HG03457 (cell line): ENCODE results near the gene TUBGCP6.

ENCODE experiments used
- ATAC-seq: cut with Tn5 transposase; IDR thresholded peaks from one replicate; pipeline ENCODE4 v1.9.1; 2021; ENCODE audit warnings: moderate number of reproducible peaks; ENCODE audit not compliant: unreplicated experiment

TUBGCP6 gene

GRCh38 chr22:50264104-50264745, 19.4 kb upstream of the TUBGCP6 start:
- ATAC-seq, result no peak

DNA sequence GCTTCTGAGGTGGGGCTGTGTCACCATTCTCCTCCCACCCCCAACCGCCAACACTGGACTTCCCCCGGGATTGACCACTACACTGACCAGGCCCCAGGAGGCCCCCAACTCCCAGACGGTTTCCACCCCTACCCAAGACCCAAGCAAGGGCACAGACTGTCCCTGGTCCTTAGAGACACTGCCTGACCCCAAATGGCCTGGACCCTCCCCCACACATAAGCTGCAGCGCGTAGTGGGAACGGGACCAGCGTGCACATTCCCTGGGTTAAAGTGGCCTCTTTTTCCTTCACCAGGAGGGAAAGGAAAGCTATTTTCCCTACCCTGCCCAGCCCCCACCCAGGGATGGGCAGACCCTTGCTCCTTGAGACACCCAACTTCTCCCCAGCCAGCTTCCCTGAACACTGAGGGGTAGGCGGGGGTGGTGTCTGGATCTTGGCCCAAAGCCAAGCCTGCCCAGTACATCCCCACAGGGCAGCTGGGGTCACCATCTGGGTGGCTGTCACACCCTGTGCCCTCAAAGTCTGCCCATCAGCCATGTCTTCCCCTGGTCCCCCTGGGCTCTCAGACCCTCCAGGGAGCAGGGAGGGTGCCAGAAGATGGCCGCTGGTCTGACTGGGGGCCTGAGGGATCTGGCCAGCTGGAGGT, 18.3 kb upstream of the TUBGCP6 start:
- no peak for ATAC-seq

DNA sequence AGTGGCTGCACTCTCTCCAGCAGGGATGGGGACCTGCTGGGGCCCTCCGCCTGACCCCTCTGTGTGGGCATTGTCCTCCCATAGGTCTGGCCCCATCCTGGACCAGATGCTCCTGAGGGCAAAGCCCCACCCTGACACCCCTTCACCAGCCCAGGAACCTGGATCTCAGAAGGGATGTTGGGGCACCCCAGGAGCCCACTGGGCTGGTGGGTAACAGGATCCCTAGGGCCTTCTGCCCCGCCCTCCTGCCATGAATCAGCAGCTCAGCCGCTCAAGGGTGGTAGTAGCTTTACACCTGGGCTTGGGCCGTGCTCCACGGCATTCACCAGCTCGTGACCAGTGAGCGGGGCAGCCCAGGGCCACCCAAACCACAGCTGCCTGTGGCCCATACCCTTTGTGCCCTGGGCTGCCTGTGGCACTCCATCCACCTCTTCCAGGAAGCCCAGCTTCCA, 17.7 kb upstream of the TUBGCP6 start:
- ATAC-seq, result no peak

DNA sequence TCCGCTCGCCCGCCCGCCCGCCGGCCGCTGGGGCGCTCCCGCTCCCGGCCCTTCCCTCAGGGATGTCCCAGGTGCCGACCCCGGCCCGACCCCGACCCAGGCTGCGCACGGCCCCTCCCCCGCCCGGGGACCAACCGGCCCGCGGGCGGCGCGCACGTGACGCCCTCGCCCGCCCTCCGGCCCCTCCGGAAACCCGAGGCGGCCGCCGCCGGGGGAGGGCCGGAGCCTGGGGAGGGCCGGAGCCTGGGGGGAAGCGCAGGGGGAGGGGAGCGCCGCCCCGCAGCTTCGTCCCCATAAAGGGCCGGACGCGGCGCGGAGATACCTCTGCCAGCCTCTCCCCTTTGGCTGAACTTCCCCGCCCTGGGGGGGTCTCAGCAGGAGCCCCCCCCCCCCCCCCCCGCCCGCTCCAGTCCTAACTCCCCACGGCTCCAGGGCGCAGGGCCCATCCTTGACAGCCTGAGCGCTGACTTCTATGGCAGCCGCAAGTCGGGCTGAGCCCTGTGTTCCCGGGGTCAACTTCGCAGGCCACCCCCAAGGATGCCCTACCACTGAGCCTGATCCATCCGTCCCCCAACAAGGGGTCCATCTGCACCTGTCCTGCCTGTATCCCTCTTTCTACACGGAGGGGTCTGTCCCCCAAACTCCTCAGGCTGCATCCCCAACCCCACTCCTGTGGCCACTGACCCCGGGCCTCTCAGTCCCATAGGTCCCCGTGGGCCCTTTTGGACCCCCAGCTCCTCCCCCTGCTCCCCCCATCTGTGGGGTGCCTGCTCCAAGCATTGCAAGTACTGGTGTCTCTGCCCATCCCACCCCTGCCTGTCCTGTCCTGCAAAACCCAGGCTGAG, 17.0 kb upstream of the TUBGCP6 start, which contains the start of gene MAPK12:
TSS of gene MAPK12 (minus strand) at position 69 of the 845 bp plus-strand sequence. CDS start 174 bp downstream, outside the sequence.
- no peak for ATAC-seq

GRCh38 chr22:50260801-50261614, 16.2 kb upstream of the TUBGCP6 start:
- no peak for ATAC-seq

- ATAC-seq, result no peak
These were observed 15.6 kb upstream of the TUBGCP6 start for GRCh38 chr22:50260434-50260800.

GRCh38 chr22:50259302-50259701, 14.5 kb upstream of the TUBGCP6 start:
- ATAC-seq, result no peak

DNA sequence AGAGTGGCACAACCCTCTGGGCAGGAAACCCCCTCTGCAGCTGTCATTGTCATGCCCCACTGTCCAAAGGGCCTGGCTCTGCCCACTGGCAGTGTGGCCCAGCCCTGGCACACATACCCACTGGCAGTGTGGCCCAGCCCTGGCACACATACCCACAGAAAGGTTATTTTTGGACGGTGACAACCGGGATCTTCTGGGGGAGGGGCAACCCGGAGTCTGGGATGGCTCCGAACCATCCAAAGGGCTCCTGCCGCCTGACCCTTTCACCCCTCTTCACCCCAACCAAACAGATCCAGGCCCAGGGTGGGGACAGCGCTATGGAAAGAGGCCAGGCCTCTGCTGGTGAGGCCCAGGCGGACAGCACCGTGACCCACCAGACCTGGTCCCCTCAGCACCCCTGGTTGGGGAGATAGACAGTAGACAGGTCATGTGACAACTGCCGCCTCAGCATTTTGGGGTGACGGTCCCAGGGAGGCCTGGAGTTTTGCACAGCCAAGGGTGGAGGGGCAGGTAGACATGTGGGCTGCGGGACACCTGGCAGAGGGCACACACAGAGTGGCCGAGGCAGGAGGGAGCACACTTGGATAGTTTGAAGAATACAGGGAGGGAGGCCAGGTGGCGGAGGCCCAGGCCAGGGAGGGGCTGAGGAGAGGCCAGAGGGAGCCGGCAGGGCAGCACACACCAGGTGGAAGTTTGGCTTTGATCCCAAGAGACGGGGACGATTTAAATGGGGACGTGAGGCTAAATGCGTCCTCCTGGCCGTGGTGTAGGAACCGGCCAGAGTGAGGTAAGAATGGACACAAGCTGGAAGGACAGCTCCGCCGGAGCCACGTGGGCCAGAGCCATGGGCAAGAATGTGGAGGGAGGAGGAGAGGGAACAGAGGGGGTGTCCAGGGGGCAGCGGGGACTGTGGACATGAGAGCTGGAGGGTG, 13.8 kb upstream of the TUBGCP6 start:
- ATAC-seq, result no peak

DNA sequence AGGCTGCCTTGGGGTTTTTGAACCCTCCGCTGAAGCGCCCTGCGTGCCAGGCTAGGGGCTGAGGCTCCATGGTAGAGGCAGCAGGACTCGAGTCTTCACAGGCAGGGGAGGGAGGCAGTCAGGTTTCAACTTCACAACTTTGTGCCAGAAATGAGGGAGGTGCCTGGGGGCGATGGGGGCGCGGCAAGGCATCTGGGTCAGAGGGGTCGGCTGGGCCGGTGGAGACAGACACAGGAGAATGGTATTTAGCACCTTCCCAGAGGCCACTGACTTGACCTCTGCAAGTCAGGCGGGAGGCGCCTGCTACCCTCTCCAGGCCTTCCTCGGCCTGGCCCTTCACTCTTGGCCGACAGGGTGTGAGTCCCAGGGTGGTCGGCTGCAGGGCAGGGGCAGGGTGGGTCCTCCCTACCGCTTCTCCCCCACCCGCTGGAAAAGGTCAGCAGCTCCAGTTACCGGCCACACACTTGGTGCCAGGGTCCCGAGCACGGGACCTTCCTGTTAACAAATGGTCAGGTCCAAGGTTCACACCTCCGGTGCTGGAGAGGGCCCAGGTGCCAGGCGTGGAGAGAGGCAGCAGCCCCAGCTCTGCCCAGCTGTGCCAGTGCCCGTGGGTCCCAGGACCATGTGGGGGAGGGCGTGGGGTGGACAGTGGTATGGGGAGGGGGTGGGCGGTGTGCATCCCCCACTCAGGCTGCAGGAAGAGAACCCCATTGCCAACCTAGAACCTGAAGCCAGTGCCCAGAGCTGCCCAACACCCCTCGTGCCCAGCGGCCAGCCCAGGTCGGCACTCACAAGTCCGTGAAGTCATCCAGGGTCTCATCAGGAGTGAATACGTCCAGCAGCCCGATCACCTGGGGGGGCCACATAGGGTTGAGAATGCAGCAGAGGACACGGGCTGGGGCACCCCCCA, 12.9 kb upstream of the TUBGCP6 start:
- no peak for ATAC-seq

- ATAC-seq, result no peak
These were observed 12.2 kb upstream of the TUBGCP6 start for GRCh38 chr22:50257041-50257440.

- ATAC-seq, result no peak
These were observed 11.5 kb upstream of the TUBGCP6 start for GRCh38 chr22:50256258-50256862.

GRCh38 chr22:50255607-50256006, 10.8 kb upstream of the TUBGCP6 start:
- ATAC-seq, result no peak

GRCh38 chr22:50255099-50255498, 10.3 kb upstream of the TUBGCP6 start:
- ATAC-seq, result no peak

- ATAC-seq, result no peak
These were observed 9.1 kb upstream of the TUBGCP6 start for GRCh38 chr22:50253941-50254340.

DNA sequence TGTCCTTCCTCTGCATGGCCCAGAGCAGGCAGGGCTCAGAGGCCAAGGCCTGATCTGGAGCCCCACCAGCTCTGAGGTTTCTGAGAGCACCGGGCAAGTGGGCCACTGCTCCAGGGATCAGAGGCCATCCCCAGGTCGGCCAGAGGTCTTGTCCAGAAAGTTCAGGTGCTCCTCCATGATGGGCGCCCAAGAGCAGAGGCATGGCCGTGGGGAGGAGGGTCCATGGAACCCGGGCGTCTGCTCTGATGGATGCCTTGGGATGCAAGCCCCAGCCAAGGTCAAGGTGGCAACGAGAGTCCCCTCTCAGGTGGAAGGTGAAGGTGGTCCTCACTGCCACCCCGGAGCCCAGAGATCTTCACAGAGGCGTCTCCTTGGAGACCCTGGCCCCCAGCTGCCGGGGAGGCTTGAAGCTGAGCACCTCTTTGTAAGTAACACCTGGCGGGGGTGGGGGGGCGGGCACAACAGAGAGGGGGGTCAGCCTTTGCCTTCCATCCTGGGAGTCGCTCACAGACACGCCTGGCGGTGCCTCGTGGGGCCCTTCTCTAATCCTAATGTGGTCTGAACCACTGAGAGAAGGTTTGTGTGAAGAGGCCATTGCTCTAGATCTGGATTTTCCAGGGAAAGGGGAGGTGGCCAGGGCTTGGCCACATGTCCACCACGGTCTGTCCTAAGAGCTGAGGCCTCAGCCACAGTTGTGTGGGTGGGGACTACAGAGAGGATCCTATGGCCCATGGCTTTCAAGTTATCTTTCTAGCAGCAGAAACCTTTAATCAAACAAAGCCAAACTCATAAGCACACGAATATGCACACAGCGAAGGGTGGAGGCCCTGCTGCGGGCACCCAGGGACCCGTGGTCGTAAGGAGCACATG, 8.5 kb upstream of the TUBGCP6 start:
- ATAC-seq, result no peak

DNA sequence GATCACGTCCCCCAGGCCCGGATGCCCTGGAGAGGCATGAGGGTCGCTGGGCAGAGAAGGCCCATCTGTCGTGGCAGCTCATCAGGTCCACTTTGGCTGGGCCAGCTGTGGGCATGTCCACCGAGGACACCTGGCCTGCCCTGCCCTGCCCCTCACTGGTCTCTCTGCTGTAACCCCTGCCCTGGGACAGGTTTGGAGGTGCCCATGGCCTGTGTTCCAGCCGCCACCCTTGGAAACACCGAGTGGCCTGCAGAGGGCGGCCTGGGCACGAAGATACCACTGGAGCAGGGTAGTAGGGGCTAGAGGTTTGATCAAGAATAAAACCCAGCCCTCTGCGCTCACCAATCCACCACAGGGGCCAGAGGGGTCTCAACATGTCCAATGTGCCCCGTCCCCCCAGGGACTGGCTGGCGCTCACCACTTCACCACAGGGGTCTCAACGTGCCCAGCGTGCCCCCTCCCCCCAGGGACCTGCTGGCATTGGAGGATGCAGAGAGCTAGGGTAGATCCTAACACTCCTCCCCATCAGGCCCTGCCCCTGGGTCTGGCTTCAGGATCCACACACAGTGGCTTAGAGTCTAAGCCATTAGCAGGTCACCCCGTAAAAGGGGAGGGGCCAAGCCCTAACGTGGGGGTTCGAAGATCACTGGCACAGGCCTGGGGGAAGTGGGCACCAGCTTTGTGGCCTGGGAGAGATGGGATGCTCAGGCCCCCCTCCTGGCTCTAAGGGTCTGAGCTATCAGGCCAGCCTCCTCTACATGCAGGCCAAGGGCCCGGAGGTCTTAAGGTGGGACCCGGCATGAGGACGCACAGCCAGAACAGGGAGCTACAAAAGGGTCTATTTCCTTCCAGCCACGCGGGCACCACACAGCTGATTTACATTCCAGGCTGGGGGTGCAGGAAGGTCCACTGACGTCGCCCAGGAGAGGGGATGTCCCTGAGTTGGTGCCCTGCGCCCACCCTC, 7.5 kb upstream of the TUBGCP6 start:
- no peak for ATAC-seq
